Colonic mucosa (tissue), 4 donors: ENCODE measurements around the gene NPHS1. TPM values are rescaled to one million over a fixed set of nuclear protein-coding genes. Genes with fewer than 3 reads are reported as not detected.
A peak's percentile ranks its signal among the peaks of the same experiment; 100 is the strongest.

Experiments used
- DNase-seq: peaks from one replicate; pipeline ENCODE4 v3.0.0-alpha.2; 2020
- H3K27ac ChIP-seq: fragments of 200-600 bp; one replicate; pipeline ENCODE4 v1.8.0; 2021
- H3K27me3 ChIP-seq: fragments of 200-600 bp; one replicate; pipeline ENCODE4 v1.8.0; 2021
- H3K36me3 ChIP-seq: fragments of 200-600 bp; one replicate; pipeline ENCODE4 v1.8.0; 2021
- H3K4me1 ChIP-seq: fragments of 200-600 bp; one replicate; pipeline ENCODE4 v1.8.0; 2021; ENCODE audit warnings: mild to moderate bottlenecking
- H3K4me3 ChIP-seq: fragments of 200-600 bp; one replicate; pipeline ENCODE4 v1.8.0; 2021
- H3K9ac ChIP-seq, 2 donors: one replicate each; pipeline ENCODE4 v1.7.0; 2013; ENCODE audit warnings: control low read depth in 2 of 2, low read depth in 2 of 2, low read length in 2 of 2
- H3K9me3 ChIP-seq: fragments of 200-600 bp; one replicate; pipeline ENCODE4 v1.8.0; 2021
- CTCF ChIP-seq: fragments of 200-600 bp; IDR thresholded peaks from one replicate; pipeline ENCODE4 v1.8.0; 2022; ENCODE audit warnings: antibody characterized with exemption, mild to moderate bottlenecking
- intact Hi-C: fragments of 100-400 bp; cut with DNase I; formaldehyde crosslinking; loops from one replicate; pipeline ENCODE4 v1.14.1; 2022
- total RNA-seq, 2 donors: library from RNA; stranded (reverse); fragmentation: NEBNext Ultra II Directional in 1 of 2; extraction: Animal tissue kit (Norgen Biotek cat#: 25700) in 1 of 2; gene quantifications; one replicate each; pipeline ENCODE4 v1.2.1, GENCODE V29; 2021
- donor health status: healthy.
- donor health status: DM: no; HTN: no; CAD: no.
- donor health status: DM: no; HTN: no; CAD: no.

Gene NPHS1
- total RNA-seq, 2 donors from 2014 or later = not detected

- Histone ChIP-seq H3K4me3 (peak overlapping the region; percentile 20), H3K9me3 (no peaks in the 10 kb centered on the region), H3K4me1 (peaks cover 12% of the 10 kb centered on the region), H3K27ac (no peak overlapping the region), H3K9ac (no peak overlapping the region), H3K27me3 (peaks cover 14% of the 10 kb centered on the region), H3K36me3 (no peaks in the 10 kb centered on the region)
- peak; percentile 47 for DNase-seq
- intact Hi-C loops = no loop called here
- no peak for TF ChIP-seq CTCF
Measured at GRCh38 chr19:35846038-35846668, 6.2 kb downstream of the NPHS1 start.

GRCh38 chr19:35845215-35846037 lies 6.9 kb downstream of the NPHS1 start:
- Histone ChIP-seq H3K4me3 (peak overlapping the region; percentile 20), H3K9me3 (no peaks in the 10 kb centered on the region), H3K27ac (no peak overlapping the region), H3K27me3 (peaks cover 14% of the 10 kb centered on the region), H3K4me1 (peaks cover 12% of the 10 kb centered on the region), H3K9ac (no peak overlapping the region), H3K36me3 (no peaks in the 10 kb centered on the region)
- intact Hi-C loops = no loop called here
- no peak for TF ChIP-seq CTCF
- peak; percentile 69 for DNase-seq

- intact Hi-C loops = no loop called here
- H3K4me3 ChIP-seq = no peak overlapping the region
- no peak for TF ChIP-seq CTCF
- H3K27me3 ChIP-seq = peaks cover 14% of the 10 kb centered on the region
- no peak for DNase-seq
- H3K4me1 ChIP-seq = peaks cover 12% of the 10 kb centered on the region
- no peaks in the 10 kb centered on the region for H3K9me3 ChIP-seq
- H3K9ac ChIP-seq = no peak overlapping the region
- no peak overlapping the region for H3K27ac ChIP-seq
- H3K36me3 ChIP-seq = no peaks in the 10 kb centered on the region
Measured at GRCh38 chr19:35844482-35845214, 7.7 kb downstream of the NPHS1 start.

GRCh38 chr19:35843676-35844481 lies 8.4 kb downstream of the NPHS1 start:
- intact Hi-C loops = no loop called here
- DNase-seq = peak; percentile 76
- Histone ChIP-seq H3K27me3 (peaks cover 14% of the 10 kb centered on the region), H3K9me3 (no peaks in the 10 kb centered on the region), H3K4me1 (peaks cover 12% of the 10 kb centered on the region), H3K27ac (no peak overlapping the region), H3K9ac (peak overlapping the region in 1 of 2 donors; percentile 12), H3K4me3 (no peak overlapping the region), H3K36me3 (no peaks in the 10 kb centered on the region)
- no peak for TF ChIP-seq CTCF
